Endometrial microvascular endothelial cells (primary cell): ENCODE results near the gene CORIN. TPM values are rescaled to one million over a fixed set of nuclear protein-coding genes. Genes with fewer than 3 reads are reported as not detected.

ENCODE experiments used
- in situ Hi-C: cut with HindIII; loops from 2 replicates; pipeline ENCODE4 v1.10.0; 2017; ENCODE audit warnings: low sequenced_read_pairs, low pct_unique_long_range_greater_than_20kb; ENCODE audit errors: inconsistent ontology term
- total RNA-seq: library from RNA; depleted of rRNA; stranded (reverse); fragments of >200 nt; gene quantifications from one replicate; pipeline ENCODE4 v1.2.3, GENCODE V29; 2015; ENCODE audit errors: inconsistent ontology term

CORIN gene
- total RNA-seq, 1 donor from 2014 or later = 0.28 TPM

GRCh38 chr4:47621181-47621580 is 216.7 kb downstream of the CORIN start:
- in situ Hi-C loops = no loop called here

DNA sequence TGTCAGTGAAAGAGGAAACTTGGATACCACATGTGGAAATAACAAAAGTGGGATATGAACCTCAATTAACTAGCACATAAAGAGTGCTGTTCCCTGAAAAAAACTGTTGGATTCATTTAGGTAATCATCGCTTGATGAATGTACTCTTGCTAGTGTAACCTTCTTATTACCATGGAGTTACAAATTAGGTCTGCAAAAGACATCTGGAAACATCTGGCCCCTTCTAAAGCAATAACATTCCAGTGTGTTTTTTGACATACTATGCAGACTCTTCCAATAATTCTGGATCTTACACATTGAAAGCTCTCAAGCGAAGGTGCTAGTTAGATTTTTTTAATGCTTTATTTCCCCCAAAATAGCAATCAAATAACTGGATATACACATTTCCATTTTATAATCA is 218.2 kb downstream of the CORIN start:
- in situ Hi-C loops = no loop called here

- in situ Hi-C loops = no loop called here
These were observed 220.3 kb downstream of the CORIN start for GRCh38 chr4:47617607-47618006.

- in situ Hi-C loops = no loop called here
These were observed 222.5 kb downstream of the CORIN start for GRCh38 chr4:47615385-47615784.

GRCh38 chr4:47612116-47613023 is 225.5 kb downstream of the CORIN start:
- in situ Hi-C loops = no loop called here

- in situ Hi-C loops = no loop called here
These were observed 231.4 kb downstream of the CORIN start for GRCh38 chr4:47606482-47606881.

DNA sequence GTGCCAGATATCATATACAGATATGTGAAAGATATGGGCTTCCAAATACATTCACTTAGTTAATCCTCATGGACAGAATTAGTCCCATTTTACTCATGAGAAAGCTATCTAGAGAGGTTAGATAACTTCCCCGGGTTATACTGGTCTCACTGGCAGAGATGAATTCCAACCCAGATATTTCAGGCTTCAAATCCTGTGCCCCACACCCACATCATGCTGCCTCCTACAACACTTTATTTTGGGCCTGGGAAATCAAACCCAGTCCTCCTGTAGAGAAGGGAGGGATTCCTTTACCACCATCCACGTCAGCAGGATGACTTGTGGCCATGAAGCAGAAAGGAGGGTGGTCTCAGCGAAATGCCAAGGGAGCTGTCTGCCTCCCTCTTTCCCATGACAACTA is 239.0 kb downstream of the CORIN start:
- in situ Hi-C loops = no loop called here

- in situ Hi-C loops = no loop called here
These were observed 239.5 kb downstream of the CORIN start for GRCh38 chr4:47598320-47598719.

GRCh38 chr4:47597696-47598095 is 240.2 kb downstream of the CORIN start:
- in situ Hi-C loops = no loop called here

GRCh38 chr4:47590325-47590724 is 247.5 kb downstream of the CORIN start:
- in situ Hi-C loops = no loop called here

- in situ Hi-C loops = no loop called here
These were observed 258.6 kb downstream of the CORIN start for GRCh38 chr4:47579235-47579634.

GRCh38 chr4:47577779-47578553 is 259.9 kb downstream of the CORIN start:
- in situ Hi-C loops = no loop called here

DNA sequence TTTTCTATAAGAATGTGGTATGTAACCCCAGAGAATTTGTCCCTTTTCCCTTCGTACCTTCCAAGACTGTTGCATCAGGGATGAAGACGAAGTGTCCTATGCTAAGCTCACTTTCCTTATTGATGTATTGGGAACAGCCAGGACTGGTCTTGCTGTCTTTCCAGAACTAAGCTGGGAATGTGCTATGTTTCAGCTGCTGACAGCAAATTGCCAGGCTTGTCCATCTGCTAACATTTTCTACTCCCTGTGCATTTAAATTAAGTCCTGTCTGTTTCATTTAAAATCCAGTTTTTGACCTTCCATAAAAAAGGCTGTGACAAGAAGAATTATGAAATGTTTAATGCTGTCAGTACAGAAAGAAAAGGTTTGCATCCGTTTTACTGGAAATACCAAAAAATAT is 264.9 kb downstream of the CORIN start:
- in situ Hi-C loops = no loop called here

GRCh38 chr4:47570816-47571215 is 267.1 kb downstream of the CORIN start:
- in situ Hi-C loops = no loop called here

DNA sequence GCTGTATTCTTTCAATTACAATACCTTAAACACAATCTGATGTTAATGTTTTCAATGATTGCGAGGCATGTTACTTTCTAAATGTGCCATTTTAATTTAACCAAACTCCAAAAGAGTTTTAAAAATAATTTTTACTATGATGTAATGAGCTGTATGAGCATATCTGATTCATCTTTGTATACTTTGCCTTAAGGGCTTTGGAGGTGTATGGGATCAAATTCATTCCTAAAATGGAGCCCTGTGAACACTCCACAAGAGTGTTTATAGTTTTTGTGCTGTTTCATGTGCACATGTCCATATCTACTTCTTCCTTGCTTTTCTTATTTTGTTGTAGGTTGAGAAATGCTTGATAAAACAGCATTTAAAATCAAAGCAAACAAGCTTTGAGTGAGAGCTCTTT is 270.4 kb downstream of the CORIN start:
- in situ Hi-C loops = no loop called here

DNA sequence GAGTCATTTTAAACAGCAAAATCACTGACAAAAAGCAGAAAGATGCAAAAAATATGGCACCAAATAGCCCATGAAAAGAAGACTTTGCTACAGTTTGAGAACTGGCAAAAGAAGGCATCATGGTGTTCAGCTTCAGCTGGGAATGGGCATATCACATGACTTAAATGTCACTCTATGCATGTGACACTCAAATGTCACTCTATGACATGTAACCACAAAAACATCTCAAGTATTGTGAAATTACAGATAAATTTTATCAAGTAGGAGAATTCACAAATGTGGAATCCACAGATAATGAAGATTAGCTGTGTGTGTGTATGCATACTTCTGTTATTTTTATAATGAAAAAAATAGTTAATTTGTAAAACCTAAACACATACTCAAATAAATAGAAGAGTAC is 270.9 kb downstream of the CORIN start:
- in situ Hi-C loops = no loop called here

- in situ Hi-C loops = no loop called here
These were observed 271.3 kb downstream of the CORIN start for GRCh38 chr4:47566566-47566965.

DNA sequence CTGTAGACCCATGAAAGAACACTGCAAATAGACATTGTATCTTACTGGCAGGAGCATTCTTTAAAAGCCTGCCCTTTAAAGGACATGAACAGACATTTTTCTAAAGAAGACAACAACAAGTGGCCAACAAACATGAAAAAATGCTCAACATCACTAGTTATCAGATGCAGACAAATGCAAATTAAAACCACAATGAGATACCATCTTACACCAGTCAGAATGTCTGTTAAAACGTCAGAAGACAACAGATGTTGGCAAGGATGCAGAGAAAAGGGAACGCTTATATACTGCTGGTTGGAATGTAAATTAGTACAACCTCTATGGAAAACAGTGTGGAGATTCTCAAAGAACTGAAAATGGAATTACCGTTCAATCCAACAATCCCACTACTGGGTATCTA is 275.6 kb downstream of the CORIN start:
- in situ Hi-C loops = no loop called here

DNA sequence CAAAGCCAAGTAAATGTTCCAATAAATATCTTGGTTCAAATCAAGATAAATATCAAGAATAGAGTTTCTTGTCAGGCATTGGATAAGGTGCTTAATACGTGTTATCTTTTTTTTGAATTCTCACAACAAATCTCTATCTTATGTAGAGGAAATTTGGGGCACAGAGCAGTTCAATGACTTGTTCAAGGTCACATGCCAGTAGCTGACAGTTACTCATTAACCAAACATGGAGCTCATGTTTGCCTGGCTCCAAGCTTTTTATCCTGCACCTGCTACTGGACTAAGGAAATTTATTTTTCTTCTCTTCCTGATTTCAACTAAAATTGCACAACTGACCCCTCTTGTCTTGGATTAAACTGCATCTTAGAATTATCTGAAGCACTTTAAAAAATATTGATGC is 276.5 kb downstream of the CORIN start:
- in situ Hi-C loops = no loop called here

DNA sequence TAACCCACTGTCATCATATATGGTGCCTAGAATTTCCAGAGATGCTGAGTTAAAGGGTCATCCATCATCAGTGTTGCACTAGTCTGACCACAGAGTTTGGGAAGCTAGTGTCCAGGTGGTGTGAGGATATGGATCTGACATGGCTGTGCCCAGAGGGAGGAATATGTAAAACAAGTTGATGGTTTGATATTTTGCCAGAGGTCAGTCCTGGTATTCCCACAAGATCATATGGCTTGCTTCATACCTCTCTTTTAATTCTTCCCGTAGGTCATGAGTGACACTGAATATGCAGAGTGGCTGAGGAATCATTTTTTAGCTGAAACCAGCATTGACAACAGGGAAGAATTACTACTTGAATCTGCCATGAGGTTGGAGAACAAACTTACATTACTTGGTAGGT is 277.2 kb downstream of the CORIN start:
- in situ Hi-C loops = no loop called here
